Hindlimb muscle (tissue), 1 donor: ENCODE measurements around the gene BSG. TPM values are rescaled to one million over a fixed set of nuclear protein-coding genes. Genes with fewer than 3 reads are reported as not detected.
A peak's percentile ranks its signal among the peaks of the same experiment; 100 is the strongest.
"Not testable (repeated sequence)": the region's sequence is repeated elsewhere in the genome, so short reads cannot be mapped to it uniquely, and the experiment has no call there.

ENCODE experiments used
- DNase-seq: peaks from one replicate; pipeline ENCODE4 v3.0.0-alpha.2; 2013
- polyA plus RNA-seq: library from polyadenylated mRNA; unstranded; fragments of 120-200 nt; gene quantifications from one replicate; pipeline ENCODE4 v1.2.1, GENCODE V29; 2013; ENCODE audit not compliant: insufficient read length

BSG gene
- polyA plus RNA-seq, 1 donor = 227 TPM

DNA sequence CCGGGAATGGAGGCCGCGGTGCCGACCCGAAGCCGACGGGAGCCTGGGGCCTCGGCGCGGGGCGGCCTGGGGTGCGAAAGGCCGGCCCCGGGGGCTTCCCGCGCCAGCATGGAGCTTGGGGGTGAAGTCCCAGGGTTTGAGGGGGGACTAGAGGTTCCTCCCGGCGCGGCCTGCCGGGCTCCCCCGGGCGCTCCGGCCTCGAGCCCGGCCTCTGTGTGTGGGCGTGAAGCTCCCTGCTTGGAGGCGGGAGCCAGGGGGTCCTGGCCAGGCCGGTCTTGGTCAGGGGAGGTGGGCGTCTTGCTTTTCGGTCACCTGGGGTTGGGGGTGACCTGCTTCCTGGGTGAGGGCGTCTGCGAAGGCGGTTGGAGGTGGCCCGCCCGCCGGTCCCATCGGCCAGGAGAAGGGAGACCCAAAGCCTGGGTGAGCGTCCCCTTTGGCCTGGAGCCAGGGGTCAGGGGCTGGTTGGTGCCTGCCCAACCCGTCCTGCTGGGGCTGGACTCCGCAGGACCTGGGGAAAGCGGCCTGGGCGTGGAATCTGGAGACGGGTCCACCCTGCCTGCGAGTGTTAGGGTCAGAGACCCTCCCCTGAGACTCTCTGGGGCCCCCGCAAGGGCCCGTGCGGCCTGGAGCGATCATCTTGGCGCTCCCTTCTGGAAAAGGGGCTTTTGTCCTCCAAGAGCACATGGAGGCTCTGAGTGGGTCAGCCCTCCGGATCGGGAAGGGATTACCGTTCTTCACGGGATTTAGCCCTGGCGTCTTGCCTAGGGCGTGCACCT is 535 bp downstream of the BSG start:
- peak; percentile 62 for DNase-seq

- no peak for DNase-seq
These were observed 1.1 kb downstream of the BSG start for GRCh38 chr19:573519-573825.

DNA sequence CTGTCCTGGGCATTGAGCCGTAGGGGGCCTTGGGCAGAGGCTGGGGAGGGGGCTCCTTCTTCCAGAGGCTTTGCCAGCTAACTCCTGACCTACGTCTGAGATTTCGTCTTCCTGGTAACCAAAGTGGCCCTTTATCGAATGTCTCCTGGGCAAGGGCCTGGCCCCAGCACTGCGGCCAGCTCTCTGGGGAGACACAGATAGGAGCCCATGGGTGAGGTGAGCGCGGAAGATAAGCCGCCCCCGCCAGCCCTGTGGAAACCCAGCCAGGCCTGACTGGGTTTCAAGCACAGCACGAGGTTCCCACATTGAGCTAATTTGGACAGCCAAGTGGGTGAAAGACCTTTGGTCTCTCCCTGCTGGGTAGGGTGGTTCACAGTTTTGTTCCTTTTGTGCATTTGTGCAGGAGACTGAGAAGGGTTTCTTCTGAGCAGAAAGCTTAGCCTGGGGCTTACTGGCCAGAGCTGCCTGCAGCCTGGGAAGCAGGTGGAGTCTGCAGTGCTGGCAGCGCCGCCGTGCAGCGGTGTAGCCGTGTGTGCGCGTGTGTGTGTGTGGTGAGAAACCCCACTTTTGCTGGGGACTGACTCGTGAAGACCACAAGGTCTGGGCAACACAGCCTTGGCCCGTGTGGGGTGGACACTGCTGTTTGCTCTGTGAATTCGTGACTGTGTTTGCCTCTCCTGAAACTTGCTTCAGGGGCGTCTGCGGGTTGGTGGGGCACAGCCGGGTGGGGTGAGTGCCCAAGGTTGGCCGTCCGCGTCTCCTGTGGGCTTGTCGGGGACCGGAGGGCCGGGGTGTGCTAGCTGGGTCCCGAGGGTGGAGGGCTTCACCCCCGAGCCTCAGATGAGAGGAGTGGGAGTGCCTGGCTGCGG is 2.5 kb downstream of the BSG start:
- DNase-seq = no peak

GRCh38 chr19:575527-576506 is 3.4 kb downstream of the BSG start:
- DNase-seq = no peak

- DNase-seq = no peak
These were observed 4.5 kb downstream of the BSG start for GRCh38 chr19:576768-577438.

- no peak for DNase-seq
These were observed 5.3 kb downstream of the BSG start for GRCh38 chr19:577439-578392.

DNA sequence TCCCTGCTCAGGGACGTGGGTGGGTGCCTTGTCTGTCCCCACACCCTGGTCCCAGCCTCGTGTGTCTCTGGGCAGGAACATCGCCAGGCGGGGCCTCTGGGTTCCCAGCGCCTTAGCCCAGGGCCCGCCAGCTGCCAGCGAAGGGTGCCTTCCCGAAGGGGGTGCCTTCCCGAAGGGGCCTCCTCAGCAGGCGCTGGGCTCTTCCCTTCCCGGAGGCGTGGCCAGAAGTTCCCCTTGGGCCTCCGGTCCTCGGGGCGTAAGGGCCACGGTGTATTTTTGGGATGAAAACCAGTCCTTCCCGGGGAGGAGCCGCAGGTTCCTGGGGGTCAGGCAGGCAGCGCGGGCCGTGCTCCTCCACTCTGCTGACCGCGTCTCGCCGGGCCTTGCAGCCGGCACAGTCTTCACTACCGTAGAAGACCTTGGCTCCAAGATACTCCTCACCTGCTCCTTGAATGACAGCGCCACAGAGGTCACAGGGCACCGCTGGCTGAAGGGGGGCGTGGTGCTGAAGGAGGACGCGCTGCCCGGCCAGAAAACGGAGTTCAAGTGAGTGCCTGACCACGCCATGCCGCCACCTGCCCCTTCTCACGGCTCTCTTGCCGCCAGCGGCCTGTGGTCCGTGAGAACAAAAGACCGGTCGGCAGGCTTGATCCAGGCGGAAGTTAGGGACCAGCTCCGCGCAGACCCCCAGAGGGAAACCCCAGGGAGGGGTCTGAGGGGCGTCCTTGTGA is 6.9 kb downstream of the BSG start:
- no peak for DNase-seq

- no peak for DNase-seq
These were observed 7.4 kb downstream of the BSG start for GRCh38 chr19:579842-580155.

GRCh38 chr19:580274-580835 is 8.0 kb downstream of the BSG start:
- DNase-seq = no peak

DNA sequence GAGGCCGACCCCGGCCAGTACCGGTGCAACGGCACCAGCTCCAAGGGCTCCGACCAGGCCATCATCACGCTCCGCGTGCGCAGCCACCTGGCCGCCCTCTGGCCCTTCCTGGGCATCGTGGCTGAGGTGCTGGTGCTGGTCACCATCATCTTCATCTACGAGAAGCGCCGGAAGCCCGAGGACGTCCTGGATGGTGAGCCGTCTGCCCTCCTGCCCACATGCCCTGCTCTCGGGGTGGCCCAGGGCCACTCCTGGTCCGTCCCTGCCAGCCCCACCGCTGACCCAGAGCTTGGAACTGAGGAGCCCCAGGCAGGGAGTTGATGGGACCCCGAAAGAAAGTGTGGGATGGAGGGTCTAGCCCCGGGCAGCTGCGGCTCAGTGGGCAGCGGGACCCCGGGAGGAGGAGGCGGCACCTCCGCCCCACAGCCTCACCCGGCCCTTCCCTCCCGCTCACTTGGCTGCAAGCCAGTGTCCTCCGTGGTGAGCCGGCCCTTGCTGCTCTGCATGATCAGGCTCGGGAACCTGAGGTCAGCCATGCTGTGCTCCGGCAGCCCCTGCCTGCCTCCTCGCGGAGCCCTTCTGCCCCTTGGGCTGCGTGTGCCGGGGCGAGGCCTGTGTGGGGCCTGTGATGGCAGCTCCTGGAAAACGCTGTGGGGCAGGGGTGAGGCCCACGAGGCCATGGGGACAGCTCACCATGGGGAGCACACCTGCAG is 9.2 kb downstream of the BSG start:
- DNase-seq = no peak

GRCh38 chr19:582497-583197 is 10.3 kb downstream of the BSG start:
- DNase-seq = no peak

GRCh38 chr19:583198-583967 is 11.0 kb downstream of the BSG start:
- no peak for DNase-seq

- DNase-seq = no peak
These were observed 11.5 kb downstream of the BSG start for GRCh38 chr19:583968-584239.

DNA sequence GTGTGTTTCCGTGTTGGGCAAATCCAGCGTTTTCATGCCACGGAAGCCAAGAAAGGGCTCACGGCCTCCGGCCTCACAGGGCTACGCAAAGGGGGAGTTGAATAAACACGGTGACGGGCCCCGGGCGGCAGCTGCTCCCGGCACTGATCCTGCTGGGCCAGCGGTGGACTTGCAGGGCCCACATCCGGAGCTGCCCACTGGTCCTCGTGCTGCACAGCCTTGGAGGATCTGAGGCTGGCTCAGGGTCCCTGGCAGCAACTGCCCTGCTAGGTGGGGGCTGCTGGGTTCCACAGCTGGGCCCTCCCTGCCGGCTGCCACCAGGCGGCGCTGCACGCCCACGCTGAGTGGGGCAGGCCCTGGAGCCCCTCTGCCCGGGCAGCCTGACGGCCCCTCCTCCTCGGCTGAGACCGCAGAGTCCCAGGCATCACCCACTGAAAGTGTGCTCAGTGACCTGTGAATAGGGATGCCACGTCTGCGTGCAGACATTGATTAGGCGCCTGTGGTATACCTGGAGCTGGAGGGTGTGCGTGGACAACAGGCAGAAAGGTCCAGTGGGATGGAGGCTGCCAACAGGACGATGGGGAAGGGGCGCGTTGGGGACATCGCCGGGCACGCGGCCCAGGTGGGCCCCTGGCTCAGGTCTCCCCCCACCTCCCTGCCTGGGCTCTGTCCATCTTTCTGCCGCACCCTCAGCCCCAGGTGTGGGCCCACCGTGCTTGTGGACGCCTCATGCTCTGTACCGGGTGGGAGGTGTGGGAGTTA is 12.0 kb downstream of the BSG start:
- no peak for DNase-seq

GRCh38 chr19:585146-585545 is 12.8 kb downstream of the BSG start:
- not testable (repeated sequence) for DNase-seq

- DNase-seq = no peak
These were observed 13.2 kb downstream of the BSG start for GRCh38 chr19:585551-586110.

DNA sequence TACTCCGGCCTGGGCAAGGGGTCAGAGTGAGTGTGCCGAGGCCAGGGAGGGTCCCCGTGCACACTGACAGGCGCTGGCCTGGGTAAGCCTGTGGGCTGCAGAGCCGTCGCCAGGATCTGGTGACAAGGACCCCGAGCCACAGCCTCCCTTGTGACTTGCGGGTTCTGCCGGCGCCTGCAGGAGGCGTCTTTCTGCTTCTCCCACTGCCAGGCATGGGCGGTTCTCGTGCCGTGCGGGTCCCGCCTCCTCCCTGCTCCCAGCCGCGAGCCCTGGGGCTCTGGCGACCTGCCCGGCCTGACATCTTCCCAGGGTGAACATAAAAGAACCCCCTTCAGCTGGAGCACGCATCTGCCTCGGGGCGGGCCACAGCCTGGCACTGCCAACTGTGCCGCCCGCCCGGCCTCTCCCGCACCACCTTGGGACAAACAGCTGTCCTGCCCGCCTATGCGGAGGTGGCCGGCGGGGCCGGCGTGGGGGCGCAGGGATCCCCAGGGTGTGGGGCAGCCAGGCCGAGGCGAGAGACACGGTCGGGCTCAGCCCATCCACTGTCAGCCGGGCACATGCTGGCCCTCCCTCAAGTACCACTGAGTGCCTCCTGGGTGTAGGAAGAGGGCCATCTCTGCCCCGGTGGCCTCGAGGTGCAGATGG is 15.8 kb downstream of the BSG start:
- no peak for DNase-seq
